GM19397 (cell line): ENCODE data around the gene KCNAB1.

Source experiments
- ATAC-seq: cut with Tn5 transposase; IDR thresholded peaks from one replicate; pipeline ENCODE4 v1.9.1; 2021; ENCODE audit warnings: mild to moderate bottlenecking, moderate library complexity; ENCODE audit not compliant: unreplicated experiment

KCNAB1 gene

GRCh38 chr3:156433910-156434309, 313.5 kb downstream of the KCNAB1 start:
- no peak for ATAC-seq

DNA sequence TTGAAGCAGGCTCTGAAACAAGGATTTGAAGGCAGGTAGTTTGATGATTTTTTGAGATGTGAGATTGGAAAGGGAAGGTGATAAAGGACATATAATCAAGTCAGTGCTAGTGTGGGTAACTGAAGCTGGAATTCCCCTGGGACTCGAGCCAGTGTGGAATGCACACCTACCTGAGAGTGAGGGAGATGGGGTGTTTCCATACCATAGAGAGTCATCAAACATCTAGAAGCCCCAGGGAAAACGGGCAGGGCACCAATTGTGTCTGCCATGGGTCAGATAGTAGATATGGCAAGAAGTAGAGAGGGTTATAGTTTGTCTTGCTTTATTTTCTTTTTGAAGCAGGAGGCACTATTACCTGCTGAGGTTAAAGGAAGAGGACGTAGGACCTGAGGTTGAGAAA, 314.5 kb downstream of the KCNAB1 start:
- ATAC-seq, result no peak

GRCh38 chr3:156443079-156443478, 322.7 kb downstream of the KCNAB1 start:
- no peak for ATAC-seq

- ATAC-seq, result no peak
Observed at GRCh38 chr3:156445117-156446090, 325.0 kb downstream of the KCNAB1 start.

DNA sequence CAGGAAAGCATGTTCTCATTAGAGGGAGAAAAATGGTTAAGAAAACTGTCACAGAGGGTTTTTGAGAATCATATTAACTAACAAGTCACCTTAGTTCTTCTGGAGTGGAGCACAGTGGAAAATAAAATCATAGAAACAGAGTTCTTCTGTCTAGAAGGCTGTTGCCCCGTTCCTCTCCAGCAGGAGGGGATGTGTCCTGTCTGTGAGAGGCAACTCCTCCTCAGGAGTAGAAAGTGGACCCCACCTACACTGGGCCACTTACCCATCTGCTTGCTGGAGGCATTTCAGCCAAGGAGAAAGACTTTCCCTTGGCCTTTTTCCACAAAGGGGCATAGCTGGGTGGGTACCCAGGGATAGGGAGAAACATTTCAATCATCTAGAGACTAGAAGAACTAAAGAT, 327.9 kb downstream of the KCNAB1 start:
- ATAC-seq, result peak; percentile 67

DNA sequence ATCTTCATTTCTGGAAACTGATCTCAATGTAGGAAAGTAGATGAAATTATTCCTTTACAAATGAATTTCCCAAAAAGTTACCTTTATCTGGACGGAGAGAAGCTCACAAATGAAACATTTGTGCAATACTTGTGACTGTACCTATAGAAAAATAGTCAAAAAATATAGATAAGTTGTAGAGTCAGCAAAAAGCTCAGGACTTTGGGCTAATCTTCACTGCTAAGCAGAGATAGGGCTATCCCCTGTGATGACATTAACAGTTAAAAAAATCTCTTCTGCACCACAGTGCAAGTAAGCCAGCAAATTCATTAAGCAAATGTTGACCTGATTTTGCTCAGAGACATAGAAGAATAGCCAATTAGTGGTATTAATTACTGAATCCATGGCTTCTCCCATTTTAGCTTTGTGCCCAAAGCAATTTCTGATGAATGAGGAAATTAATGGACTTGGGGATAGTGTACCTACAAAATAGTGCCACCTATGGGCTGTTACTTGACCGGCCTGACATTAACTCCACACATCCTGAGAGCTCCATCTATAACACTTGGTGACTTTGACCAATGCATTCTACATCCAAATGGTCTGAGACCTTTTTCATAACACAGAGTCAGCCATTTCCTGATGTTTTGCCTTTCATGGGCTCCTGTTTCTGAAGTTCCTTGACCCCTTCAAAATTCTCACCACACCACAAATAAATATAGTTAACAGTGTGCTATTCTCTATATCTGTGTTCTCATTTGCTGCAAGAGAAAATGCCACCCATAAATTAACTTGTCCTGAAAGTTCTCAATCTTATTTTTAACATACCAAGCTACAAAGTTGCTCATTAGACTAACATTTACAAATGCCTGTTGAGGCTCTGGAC, 329.6 kb downstream of the KCNAB1 start:
- ATAC-seq, result no peak

DNA sequence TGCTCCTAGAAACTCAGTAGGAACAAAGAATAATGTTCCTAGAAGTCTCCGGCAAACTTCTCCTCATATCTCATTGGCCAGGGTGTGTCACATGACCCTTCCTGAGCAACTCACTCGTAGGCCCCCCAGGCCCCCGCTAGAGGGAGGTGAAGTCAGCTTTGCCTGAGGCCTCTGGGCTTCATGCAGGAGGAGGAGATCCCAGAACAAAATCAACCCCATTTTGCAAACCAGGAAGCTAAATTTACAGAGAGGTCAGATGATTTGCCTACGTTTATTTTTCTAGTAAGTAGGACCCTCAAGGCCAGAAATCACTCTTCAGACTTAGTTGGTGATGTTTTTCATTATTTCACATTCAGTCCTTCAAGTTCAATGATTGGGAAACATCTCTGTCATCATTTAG, 335.5 kb downstream of the KCNAB1 start:
- no peak for ATAC-seq

GRCh38 chr3:156456771-156457224, 336.4 kb downstream of the KCNAB1 start:
- no peak for ATAC-seq

DNA sequence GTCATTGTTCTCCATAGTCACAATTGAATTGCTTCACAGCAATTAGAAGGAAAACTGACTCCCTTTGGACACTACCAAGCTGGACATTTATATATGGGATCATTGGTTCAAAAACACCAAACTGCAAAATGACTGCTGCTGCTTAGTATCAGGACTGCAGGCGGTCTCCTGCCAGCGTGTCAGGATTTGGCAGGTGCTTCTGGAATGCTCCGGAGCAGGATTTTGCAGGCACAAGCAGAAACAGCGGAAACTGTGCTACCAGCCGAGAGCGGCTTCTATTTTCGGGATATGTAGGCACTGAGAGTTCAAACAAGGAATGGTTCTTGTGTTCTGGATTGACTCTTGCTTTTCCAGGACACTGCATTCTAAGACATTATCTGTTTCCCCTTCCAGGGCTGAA, 339.1 kb downstream of the KCNAB1 start:
- no peak for ATAC-seq

DNA sequence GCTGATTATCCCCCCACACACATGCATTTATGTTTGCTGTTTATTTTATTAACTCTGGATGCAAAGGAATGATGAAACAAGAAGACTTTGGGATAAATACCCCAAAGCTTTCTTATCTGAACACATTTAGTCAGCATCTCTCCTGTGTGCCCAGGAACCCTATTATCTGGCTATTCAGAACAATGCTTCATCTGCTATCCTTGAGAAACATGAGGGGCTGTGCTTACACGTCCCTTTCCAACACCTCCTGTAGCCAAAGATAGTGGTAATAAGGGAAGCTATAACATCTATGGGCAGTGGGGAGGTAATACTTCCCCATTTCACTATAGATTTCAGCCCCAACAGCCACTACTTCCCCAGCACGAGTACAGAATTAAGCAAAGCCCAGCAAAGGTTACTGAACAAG, 339.8 kb downstream of the KCNAB1 start:
- peak; percentile 64 for ATAC-seq

- ATAC-seq, result no peak
Observed at GRCh38 chr3:156461889-156462288, 341.5 kb downstream of the KCNAB1 start.

DNA sequence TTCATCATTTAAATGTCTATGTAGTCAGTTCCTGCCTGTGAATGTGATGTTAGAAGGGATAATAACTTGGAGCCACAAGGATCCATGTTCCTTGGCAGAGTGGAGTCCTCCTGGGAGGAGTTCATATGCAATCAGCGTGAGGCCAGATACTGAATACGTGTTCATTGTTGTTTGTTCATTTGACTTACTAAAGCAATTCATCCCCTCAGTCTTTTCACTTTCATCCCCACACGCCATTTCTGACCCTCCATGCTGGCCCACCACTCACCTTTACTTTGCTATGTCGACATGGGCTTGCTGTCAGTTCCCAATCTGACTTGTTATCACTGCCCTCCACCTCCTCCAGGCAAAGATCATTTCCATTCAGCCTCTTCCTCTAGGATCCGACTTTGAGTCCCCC, 342.7 kb downstream of the KCNAB1 start:
- ATAC-seq, result no peak

DNA sequence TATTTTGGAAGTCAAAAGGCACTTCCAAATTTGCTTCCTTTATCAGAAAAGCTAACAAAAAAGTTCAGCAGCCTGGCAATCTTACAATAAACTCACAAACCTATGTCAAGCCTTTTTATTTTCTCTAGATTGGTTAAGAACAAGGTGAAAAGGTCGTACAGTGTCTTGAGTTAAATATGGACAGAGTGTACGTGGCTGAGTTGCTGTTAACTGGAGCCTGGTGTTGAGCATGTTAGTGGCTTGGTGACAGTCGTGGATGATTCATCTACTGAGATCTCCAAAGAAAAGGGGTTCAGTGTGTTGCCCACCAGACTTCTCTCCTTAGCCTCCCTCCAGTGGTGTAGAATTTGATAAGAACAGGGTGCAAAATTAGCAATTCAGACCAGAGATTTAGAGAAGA, 344.8 kb downstream of the KCNAB1 start:
- no peak for ATAC-seq

DNA sequence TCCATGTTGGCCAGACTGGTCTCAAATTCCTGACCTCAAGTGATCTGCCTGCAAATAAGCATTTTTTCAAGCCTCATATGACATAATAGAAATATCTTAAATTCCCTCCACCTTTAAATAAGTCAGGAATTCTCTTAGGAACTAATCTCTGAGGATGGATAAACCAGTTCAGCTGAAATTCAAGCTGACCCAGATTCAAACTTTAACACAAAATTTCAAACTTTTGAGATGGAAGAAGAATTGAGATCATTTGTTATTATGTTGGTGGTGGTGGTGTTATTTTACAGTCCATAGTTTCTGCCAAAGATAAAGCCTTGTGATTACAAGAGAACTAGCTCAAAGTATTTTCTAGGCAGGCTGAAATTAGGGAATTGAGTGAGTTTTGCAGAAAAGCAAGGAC, 349.1 kb downstream of the KCNAB1 start:
- ATAC-seq, result no peak

- no peak for ATAC-seq
Observed at GRCh38 chr3:156471431-156471830, 351.1 kb downstream of the KCNAB1 start.

GRCh38 chr3:156472150-156472549, 351.8 kb downstream of the KCNAB1 start:
- ATAC-seq, result no peak

GRCh38 chr3:156472684-156473083, 352.3 kb downstream of the KCNAB1 start:
- ATAC-seq, result no peak

- no peak for ATAC-seq
Observed at GRCh38 chr3:156473341-156473740, 353.0 kb downstream of the KCNAB1 start.

GRCh38 chr3:156474560-156475389, 354.4 kb downstream of the KCNAB1 start:
- no peak for ATAC-seq

- ATAC-seq, result no peak
Observed at GRCh38 chr3:156477323-156477722, 356.9 kb downstream of the KCNAB1 start.

DNA sequence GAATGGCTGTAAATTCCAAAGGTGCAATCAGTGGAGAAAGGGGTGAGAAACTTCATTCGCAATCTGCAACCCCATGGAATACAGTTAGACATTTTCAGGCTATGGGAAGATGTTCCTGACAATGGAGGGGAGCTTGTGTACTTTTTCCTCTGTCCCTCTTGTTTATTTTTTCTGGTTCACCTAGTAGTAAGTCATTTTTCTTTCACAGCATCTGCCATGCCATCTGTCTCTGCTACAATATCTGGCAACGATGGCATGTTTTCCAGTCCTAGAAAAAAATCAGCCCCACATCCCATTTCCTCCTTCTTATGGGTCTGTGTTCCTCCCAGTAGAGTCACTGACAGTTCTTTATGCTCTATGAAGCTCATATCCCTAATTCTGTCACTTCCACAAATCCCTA, 358.5 kb downstream of the KCNAB1 start:
- no peak for ATAC-seq
